ENCODE results near the gene GTF2H3. TPM values are rescaled to one million over a fixed set of nuclear protein-coding genes. Genes with fewer than 3 reads are reported as not detected.
"Not testable (repeated sequence)": the region's sequence is repeated elsewhere in the genome, so short reads cannot be mapped to it uniquely, and the experiment has no call there.

Gene GTF2H3
- polyA plus RNA-seq (2013, experiment 1 of 2; ENCODE audit: insufficient read length), result 23.8 TPM
- 21.4 TPM for polyA plus RNA-seq (2013, experiment 2 of 2; ENCODE audit: insufficient read length)

DNA sequence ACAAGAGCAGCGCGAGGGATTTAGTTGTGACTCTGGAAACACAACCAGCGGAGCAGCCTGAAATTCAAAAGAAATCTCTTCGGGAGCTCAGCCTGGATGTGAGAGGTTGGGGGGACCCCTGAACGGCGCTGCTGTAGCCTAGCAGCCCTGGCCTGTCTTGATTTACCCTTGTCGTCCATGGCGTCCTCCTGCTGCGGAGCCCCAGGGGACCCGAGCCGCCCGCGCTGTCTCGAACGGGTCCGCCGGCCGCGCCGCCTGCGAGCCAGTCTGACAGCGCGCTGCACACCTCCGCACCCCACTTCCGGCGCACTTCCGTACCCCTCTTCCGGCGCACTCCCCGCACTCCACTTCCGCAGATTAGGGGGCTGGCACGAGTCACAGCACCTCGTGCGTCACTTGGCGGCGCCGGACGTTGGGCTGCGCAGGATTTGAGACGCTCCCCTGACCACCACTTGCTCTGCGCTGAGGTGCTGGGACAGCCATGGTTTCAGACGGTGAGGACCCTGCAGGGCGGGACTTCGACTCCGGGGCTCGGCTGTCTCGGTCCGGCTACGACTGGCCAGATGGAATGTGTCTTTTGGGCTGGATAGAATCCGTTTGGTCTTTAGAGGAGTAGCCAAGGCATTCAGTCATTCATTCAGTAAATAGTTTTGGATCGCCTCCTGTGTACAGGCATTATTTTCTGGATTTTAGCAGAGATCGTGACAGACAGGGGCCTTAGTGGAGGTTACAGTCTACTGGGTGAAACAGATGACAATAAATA lies at the start of gene GTF2H3, which contains the start of gene EIF2B1:
Gene GTF2H3, plus strand, starts transcription at position 451 of the 763 bp plus-strand sequence. Its CDS starts 31 bp downstream, at position 482.
Gene EIF2B1, minus strand, starts transcription at position 308 of the 763 bp plus-strand sequence. Its CDS starts 129 bp downstream, at position 179.
- peak; percentile 96 for DNase-seq

DNA sequence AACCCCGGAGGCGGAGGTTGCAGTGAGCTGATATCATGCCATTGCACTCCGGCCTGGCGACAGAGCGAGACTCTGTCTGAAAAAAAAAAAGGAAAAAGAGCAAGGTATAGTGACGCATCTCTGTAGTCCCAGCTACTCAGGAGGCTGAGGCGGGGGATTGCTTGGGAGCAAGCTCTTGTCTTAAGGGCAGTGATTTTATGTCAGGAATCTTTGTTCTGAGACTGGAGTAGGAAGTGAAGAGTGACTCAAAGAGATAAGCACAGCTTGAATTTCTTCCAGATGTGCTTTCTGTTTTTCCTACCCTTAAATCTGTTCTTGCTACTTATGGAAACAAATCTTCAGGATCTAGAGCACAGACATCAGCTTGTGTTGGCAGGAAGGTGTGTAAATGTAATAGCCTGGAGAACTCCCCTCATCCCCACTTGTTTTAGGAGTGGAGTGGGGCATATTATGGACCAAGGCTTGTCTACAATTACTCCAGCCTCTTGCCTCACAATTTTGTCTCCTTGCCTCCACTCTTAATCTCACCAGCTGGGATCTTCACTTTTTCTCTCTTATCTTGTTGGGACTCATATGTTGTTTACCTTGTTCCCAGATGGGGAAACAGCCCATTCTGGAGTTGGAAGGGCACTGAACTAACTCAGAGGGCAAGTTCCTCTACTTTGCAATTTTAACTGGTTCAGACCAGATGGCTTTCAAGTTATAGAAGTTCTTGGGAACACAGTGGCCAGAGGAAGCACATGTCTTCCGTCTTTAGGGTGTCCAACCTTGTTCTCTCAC lies 41.7 kb upstream of the GTF2H3 start:
- peak; percentile 50 for DNase-seq

GRCh38 chr12:123595729-123596128 lies 37.9 kb upstream of the GTF2H3 start:
- no peak for DNase-seq

DNA sequence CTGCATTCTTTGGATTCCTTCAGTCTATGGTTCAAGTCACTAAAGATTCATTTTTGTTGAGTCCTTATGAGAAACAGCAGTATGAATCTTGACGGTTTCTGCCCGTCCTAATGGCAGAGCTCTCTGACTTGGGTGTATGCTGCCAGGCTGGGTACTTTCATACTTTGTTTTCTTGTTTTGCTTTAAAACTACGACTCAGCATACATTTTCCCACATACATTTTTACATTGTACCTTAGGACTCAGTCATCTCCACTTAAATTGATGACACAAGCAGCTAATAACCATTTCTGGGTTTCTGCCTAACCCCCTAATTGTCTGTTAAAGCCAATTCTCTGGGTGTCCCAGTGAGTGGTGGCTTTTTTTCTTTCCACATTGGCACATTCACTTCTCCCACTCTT lies 36.5 kb upstream of the GTF2H3 start:
- no peak for DNase-seq

DNA sequence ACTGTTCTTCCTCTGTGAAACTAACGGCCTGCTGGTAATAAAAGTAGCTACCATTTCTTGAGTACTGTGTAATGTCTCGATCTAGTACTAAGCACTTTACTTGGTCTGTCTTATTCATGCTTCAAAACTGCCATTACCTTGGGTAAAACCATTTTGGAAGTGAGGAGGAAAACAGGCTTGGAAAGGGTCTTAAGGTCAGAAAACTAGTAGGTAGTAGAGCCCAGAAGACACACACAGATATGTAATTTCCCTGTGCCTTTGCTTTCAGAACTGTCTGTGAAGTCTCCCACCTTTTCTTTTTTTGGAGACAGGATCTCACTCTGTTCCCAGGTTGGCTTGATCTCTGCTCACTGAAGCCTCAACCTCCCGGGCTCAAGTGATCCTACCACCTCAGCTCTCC lies 35.1 kb upstream of the GTF2H3 start:
- no peak for DNase-seq

DNA sequence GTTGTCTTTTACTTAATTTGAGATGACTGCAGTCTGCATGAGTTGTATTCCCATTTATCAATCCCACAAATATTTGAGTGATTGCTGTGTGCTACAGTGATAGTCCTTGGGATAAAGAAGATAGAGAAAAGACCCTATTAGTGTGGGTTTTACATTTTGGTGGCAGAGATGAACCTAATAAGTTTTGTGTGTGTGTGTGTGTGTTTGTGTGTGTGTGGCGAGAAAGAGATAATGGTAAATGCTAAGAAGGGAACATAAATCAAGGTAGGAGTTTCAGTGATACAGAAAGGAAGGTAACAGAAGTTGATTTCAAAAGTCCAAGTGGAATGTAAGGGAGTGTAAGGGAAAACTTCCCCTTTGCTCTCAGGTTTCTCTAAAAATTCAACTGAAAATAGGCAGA lies 34.3 kb upstream of the GTF2H3 start:
- DNase-seq, result no peak

DNA sequence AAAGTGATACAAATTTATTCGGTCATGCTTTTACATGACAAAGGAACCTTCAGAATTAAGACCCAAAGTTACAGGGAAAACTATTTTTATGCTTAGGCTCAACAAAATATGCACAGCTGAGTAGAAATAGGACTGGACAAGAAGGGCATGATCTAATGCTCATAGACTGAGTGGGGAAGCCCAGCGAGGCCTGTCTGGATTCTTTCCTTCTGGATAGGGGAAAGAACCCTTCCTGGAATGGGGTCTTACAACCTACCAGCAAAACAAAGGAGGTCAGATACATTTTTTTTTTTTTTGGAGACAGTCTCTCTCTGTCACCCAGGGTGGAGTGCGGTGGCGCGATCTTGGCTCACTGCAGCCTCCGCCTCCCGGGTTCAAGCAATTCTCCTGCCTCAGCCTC lies 33.9 kb upstream of the GTF2H3 start:
- no peak for DNase-seq

DNA sequence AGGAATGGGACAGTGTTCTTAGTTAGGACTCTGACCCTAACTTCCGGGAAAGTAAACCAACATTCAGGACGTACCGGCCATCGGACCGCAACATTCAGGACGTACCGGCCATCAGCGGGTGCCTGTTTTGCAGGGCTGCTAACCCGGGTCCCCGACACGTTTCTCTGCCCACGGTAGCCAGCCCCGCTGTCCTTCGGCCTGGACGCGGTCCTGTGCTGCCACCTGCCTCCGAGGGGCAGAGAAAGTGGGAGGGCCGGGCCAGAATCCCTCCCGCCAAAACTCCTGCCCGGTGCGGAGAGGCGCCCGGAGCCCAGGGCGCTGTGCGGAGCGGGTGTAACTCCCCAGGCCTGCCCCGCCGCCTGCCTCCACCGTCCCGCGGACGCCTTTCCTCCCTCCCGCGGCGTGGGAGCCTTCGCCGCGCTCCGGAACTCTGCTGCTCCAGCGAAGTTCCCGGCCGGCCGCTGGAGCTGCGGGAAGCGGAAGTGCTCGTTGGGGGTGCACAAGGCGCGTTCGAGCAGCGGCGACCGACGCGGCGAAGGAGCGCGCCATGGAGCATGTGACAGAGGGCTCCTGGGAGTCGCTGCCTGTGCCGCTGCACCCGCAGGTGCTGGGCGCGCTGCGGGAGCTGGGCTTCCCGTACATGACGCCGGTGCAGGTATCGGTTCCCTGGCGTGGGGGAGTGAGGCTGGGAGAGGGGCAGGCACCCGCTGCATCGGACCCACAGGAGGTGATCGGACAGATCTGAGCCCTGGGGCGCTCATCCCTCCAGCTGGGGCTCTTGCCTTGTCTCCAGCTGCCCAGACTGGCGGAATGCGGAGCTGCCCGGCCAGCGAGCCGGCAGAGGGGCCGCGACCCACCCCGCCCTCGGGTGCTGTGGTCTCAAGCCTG lies 31.8 kb upstream of the GTF2H3 start, which contains the start of gene DDX55:
Gene DDX55, plus strand, starts transcription at position 498 of the 888 bp plus-strand sequence. Its CDS starts 50 bp downstream, at position 548.
- DNase-seq, result peak; percentile 83

- no peak for DNase-seq
These were observed 30.9 kb upstream of the GTF2H3 start for GRCh38 chr12:123602651-123603195.

GRCh38 chr12:123603495-123603894 lies 30.1 kb upstream of the GTF2H3 start:
- not testable (repeated sequence) for DNase-seq

GRCh38 chr12:123607756-123608155 lies 25.9 kb upstream of the GTF2H3 start:
- DNase-seq, result no peak

DNA sequence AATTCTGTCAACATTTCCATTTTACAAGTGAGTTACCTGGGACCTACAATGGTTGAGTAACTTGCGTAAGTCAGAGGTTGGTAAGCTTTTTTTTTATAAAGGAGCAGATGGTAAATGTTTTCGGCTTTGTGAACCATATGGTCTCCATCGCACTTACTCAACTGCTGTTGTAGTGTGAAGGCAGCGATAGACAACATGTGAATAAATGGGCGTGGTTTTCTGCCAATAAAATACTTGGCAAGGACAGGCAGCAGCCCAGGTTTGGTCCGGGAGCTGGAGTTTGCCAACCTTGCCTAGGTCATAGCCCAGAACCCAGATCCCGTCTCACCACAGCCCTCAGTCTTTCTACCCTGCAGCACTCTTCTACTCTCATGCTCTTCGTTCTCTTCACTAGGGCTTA lies 25.4 kb upstream of the GTF2H3 start:
- no peak for DNase-seq

DNA sequence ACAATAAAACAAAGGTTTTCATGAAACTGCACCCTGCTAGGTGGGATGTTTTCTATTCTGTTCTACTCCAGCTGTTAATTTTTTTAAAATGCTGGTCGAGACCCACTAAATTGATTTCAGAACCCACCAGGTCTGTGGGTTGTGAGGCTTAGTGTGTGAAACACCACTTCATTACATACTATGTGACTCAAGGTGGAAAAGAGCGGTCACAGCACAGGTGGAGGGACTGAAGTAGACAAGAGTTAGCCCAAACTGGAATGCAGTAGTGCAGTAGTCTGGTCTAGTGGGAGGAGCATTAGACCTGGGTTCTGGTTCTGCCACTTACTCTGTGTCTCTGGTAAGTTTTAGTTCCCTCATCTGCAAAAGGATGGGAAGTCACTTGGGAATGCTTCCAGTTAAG lies 19.5 kb upstream of the GTF2H3 start:
- no peak for DNase-seq

- DNase-seq, result peak; percentile 82
These were observed 19.1 kb upstream of the GTF2H3 start for GRCh38 chr12:123614531-123614930.

DNA sequence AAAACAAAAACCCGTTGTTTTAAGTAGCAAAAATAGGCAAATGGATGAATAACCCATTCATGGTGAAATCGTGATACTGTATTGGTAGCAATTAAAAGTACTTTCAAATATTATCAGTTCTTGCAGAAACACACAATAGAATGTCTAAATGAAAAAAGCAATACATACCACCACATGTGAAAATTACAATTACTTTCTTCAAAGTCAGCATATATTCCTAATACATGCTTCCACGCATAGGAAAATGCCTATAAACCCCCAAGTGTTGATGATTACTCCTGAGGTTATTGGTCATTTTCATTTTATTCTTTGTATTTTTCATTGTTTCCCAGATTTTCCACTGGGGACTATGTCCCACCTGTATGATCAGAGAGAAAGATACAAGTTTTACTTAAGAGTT lies 16.5 kb upstream of the GTF2H3 start:
- DNase-seq, result no peak

DNA sequence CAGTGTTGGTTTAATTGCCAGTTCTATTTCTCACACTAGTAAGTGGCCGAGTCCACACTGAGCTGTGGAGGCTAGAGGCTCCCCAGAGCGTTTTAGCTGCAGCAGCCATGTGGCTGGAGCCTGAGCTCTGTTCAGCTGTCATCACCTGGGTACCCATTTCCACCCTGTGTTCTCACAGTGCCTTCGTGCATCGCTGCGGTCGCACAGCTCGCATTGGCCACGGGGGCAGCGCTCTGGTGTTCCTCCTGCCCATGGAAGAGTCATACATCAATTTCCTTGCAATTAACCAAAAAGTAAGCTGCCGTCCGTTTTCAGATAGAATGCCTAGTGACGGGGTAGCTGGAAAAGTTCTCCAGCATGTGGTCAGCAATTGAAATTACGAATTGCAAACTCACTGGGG lies 16.0 kb upstream of the GTF2H3 start:
- DNase-seq, result no peak

DNA sequence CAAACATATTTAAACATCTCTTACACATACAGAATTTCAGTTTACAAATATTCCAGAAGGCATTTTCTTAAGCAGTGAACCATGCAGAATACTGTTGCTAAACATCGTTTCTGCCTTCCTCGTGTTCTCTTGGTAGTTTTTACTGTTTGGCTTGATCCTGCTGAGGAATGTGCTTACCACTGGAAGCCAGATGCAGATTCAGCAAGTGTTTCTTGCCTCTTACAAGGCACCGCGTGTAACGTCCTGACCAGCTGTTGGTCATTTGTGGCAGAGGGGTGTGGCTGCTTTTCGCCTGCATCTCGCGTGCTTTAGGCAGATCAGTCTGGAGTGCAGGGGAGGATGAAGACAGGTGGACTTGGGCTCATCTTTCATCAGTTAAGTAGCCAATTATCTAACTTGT lies 12.5 kb upstream of the GTF2H3 start:
- no peak for DNase-seq

GRCh38 chr12:123621619-123622530 lies 11.8 kb upstream of the GTF2H3 start:
- DNase-seq, result no peak

- DNase-seq, result peak; percentile 10
These were observed 523 bp downstream of the GTF2H3 start for GRCh38 chr12:123634142-123634561.

- DNase-seq, result no peak
These were observed 10.3 kb downstream of the GTF2H3 start for GRCh38 chr12:123643911-123644310.

DNA sequence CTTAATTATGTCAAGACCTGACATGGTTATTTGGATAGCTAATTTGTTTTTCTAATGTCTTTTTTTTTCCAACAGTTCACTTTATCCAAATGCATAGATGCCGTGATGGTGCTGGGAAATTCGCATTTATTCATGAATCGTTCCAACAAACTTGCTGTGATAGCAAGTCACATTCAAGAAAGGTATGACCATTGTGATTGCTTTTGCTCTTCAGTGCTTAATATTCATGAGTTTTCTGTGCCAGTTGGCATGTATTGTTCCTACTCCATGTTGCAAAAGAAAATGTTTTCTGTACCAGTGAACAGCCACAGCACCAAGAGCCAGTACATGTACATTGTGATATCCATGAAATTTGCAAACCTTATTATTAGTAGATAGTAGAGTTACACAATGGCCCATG lies 11.8 kb downstream of the GTF2H3 start:
- DNase-seq, result no peak

Measured in fibroblast of skin of back (primary cell).